ENCODE data around the gene MALRD1. TPM values are rescaled to one million over a fixed set of nuclear protein-coding genes. Genes with fewer than 3 reads are reported as not detected.

The MALRD1 gene
- total RNA-seq, 1 donor from 2014 or later = 0.28 TPM

- H3K9me3 Mint-ChIP-seq (ENCODE audit: unreplicated experiment) = no peaks in the 10 kb centered on the region
- H3K27me3 Mint-ChIP-seq (ENCODE audit: unreplicated experiment) = peaks cover 1% of the 10 kb centered on the region
- H3K4me3 Mint-ChIP-seq (ENCODE audit: unreplicated experiment) = no peak overlapping the region
- no peak overlapping the region for H3K27ac Mint-ChIP-seq (ENCODE audit: unreplicated experiment)
- no peaks in the 10 kb centered on the region for H3K4me1 Mint-ChIP-seq (ENCODE audit: unreplicated experiment)
- no peaks in the 10 kb centered on the region for H3K36me3 Mint-ChIP-seq (ENCODE audit: low read depth, unreplicated experiment)
- TF ChIP-seq CTCF (IDR thresholded peaks at IDR 0.05; ENCODE audit: unreplicated experiment) = no peak
- no peak for DNase-seq (ENCODE audit: low spot score)
These were observed 5.8 kb downstream of the MALRD1 start for GRCh38 chr10:19054289-19054835.

DNA sequence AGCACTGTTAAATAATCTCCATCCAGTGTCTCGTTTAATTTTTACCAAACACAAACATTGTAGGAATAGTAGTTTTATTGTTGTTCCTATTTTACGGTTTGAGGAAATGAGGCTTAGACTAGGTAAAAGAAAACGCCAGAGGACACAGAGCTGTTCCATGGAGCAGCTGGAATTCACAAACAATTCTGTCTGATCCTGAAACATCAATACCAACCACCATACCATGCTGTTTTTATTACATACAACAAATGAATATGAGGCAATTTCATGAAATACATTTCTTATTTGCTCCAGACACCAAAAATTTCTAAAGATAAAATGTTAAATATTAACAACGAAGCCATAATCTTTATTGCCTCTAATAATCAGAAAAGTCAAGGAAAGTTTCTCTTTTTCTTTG lies 9.4 kb downstream of the MALRD1 start:
- H3K4me1 Mint-ChIP-seq (ENCODE audit: unreplicated experiment) = no peaks in the 10 kb centered on the region
- H3K36me3 Mint-ChIP-seq (ENCODE audit: low read depth, unreplicated experiment) = no peaks in the 10 kb centered on the region
- DNase-seq (ENCODE audit: low spot score) = no peak
- H3K9me3 Mint-ChIP-seq (ENCODE audit: unreplicated experiment) = no peaks in the 10 kb centered on the region
- peaks cover 1% of the 10 kb centered on the region for H3K27me3 Mint-ChIP-seq (ENCODE audit: unreplicated experiment)
- no peak for TF ChIP-seq CTCF (IDR thresholded peaks at IDR 0.05; ENCODE audit: unreplicated experiment)
- no peak overlapping the region for H3K27ac Mint-ChIP-seq (ENCODE audit: unreplicated experiment)
- H3K4me3 Mint-ChIP-seq (ENCODE audit: unreplicated experiment) = no peak overlapping the region

GRCh38 chr10:19063986-19064385 lies 15.4 kb downstream of the MALRD1 start:
- Mint-ChIP-seq H3K4me1 (ENCODE audit: unreplicated experiment) (no peaks in the 10 kb centered on the region), H3K27me3 (ENCODE audit: unreplicated experiment) (no peaks in the 10 kb centered on the region), H3K4me3 (ENCODE audit: unreplicated experiment) (no peak overlapping the region), H3K27ac (ENCODE audit: unreplicated experiment) (no peak overlapping the region), H3K36me3 (ENCODE audit: low read depth, unreplicated experiment) (no peaks in the 10 kb centered on the region), H3K9me3 (ENCODE audit: unreplicated experiment) (no peaks in the 10 kb centered on the region)
- no peak for TF ChIP-seq CTCF (IDR thresholded peaks at IDR 0.05; ENCODE audit: unreplicated experiment)
- no peak for DNase-seq (ENCODE audit: low spot score)

GRCh38 chr10:19071946-19072345 lies 23.3 kb downstream of the MALRD1 start:
- TF ChIP-seq CTCF (IDR thresholded peaks at IDR 0.05; ENCODE audit: unreplicated experiment) = no peak
- H3K4me3 Mint-ChIP-seq (ENCODE audit: unreplicated experiment) = no peak overlapping the region
- DNase-seq (ENCODE audit: low spot score) = no peak
- no peaks in the 10 kb centered on the region for H3K27me3 Mint-ChIP-seq (ENCODE audit: unreplicated experiment)
- H3K27ac Mint-ChIP-seq (ENCODE audit: unreplicated experiment) = no peak overlapping the region
- H3K4me1 Mint-ChIP-seq (ENCODE audit: unreplicated experiment) = no peaks in the 10 kb centered on the region
- no peaks in the 10 kb centered on the region for H3K9me3 Mint-ChIP-seq (ENCODE audit: unreplicated experiment)
- H3K36me3 Mint-ChIP-seq (ENCODE audit: low read depth, unreplicated experiment) = no peaks in the 10 kb centered on the region

DNA sequence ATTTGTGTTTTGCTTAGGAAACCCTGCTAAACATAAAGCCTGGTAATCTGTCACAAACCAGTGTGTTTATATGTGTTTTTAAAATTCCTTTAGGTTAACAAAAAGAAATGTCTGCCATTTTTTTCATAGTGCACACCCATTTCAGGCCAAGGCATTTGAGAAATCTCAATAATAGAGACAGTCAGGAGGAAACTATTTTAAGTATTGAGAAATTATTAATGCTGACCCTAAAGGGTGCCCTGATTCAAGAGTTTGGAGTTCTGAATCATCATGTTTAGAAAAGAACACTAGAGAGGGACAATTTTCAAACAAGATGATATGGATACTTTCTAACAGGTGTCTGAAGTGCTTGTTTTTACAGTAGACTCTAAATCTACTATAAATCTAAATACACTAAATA lies 28.7 kb downstream of the MALRD1 start:
- no peak for DNase-seq (ENCODE audit: low spot score)
- Mint-ChIP-seq H3K9me3 (ENCODE audit: unreplicated experiment) (no peaks in the 10 kb centered on the region), H3K36me3 (ENCODE audit: low read depth, unreplicated experiment) (no peaks in the 10 kb centered on the region), H3K4me3 (ENCODE audit: unreplicated experiment) (no peak overlapping the region), H3K27ac (ENCODE audit: unreplicated experiment) (no peak overlapping the region), H3K27me3 (ENCODE audit: unreplicated experiment) (no peaks in the 10 kb centered on the region), H3K4me1 (ENCODE audit: unreplicated experiment) (no peaks in the 10 kb centered on the region)
- no peak for TF ChIP-seq CTCF (IDR thresholded peaks at IDR 0.05; ENCODE audit: unreplicated experiment)
